ENCODE measurements around the gene TP63.

- TF ChIP-seq CTCF (IDR thresholded peaks at IDR 0.05), result no peak
- TF ChIP-seq POLR2A (IDR thresholded peaks at IDR 0.05), result no peak
- no peak for TF ChIP-seq EP300 (IDR thresholded peaks at IDR 0.05)
- TF ChIP-seq POLR2AphosphoS5 (IDR thresholded peaks at IDR 0.05), result no peak
Observed at GRCh38 chr3:189771842-189772450, 140.8 kb downstream of the TP63 start.
